Embryonic facial prominence (tissue), 1 donor: Measurements from ENCODE around the gene FITM1.
"Not testable (repeated sequence)": the region's sequence is repeated elsewhere in the genome, so short reads cannot be mapped to it uniquely, and the experiment has no call there.

Experiments used
- DNase-seq: peaks from one replicate; pipeline ENCODE4 v3.0.0-alpha.2; 2016; ENCODE audit errors: extremely low spot score

Gene FITM1

GRCh38 chr14:24098229-24098926 lies 32.1 kb upstream of the FITM1 start:
- no peak for DNase-seq

GRCh38 chr14:24098927-24099813 lies 31.3 kb upstream of the FITM1 start:
- DNase-seq, result no peak

- no peak for DNase-seq
Observed at GRCh38 chr14:24100197-24100981, 30.1 kb upstream of the FITM1 start.

- DNase-seq, result no peak
Observed at GRCh38 chr14:24100982-24101494, 29.4 kb upstream of the FITM1 start.

- no peak for DNase-seq
Observed at GRCh38 chr14:24102357-24103048, 28.0 kb upstream of the FITM1 start.

GRCh38 chr14:24103451-24103850 lies 27.0 kb upstream of the FITM1 start:
- DNase-seq, result no peak

- DNase-seq, result not testable (repeated sequence)
Observed at GRCh38 chr14:24105609-24106239, 24.7 kb upstream of the FITM1 start.

GRCh38 chr14:24106672-24107271 lies 23.7 kb upstream of the FITM1 start:
- no peak for DNase-seq

GRCh38 chr14:24108336-24108874 lies 22.1 kb upstream of the FITM1 start:
- DNase-seq, result no peak

GRCh38 chr14:24110060-24110459 lies 20.4 kb upstream of the FITM1 start:
- DNase-seq, result no peak

- no peak for DNase-seq
Observed at GRCh38 chr14:24110523-24110922, 19.9 kb upstream of the FITM1 start.

- no peak for DNase-seq
Observed at GRCh38 chr14:24113379-24113800, 17.1 kb upstream of the FITM1 start.

- DNase-seq, result peak; percentile 55
Observed at GRCh38 chr14:24113801-24114531, 16.5 kb upstream of the FITM1 start.

- peak; percentile 99 for DNase-seq
Observed at GRCh38 chr14:24114532-24115421, 15.7 kb upstream of the FITM1 start, which contains the start of the genes DCAF11 and NRL. DCAF11 (plus strand) TSS chr14:24114777; CDS start chr14:24115595, 818 bp downstream. NRL (minus strand) TSS chr14:24114949; CDS start chr14:24082848, 32,101 bp downstream.

- no peak for DNase-seq
Observed at GRCh38 chr14:24115422-24116127, 14.9 kb upstream of the FITM1 start.

GRCh38 chr14:24116128-24116814 lies 14.2 kb upstream of the FITM1 start:
- no peak for DNase-seq

GRCh38 chr14:24117179-24117578 lies 13.3 kb upstream of the FITM1 start:
- no peak for DNase-seq
